Hematopoietic multipotent progenitor cell (in vitro differentiated cells): ENCODE data around the gene TRPV3. TPM values are rescaled to one million over a fixed set of nuclear protein-coding genes. Genes with fewer than 3 reads are reported as not detected.
"Not testable (repeated sequence)": the region's sequence is repeated elsewhere in the genome, so short reads cannot be mapped to it uniquely, and the experiment has no call there.

Source experiments
- DNase-seq, 3 donors: peaks; one replicate each; pipeline ENCODE4 v3.0.0-alpha.2; 2011 to 2015; ENCODE audit warnings: low read depth in 2 of 3, low spot score in 2 of 3
- total RNA-seq: library from RNA; depleted of rRNA; stranded (reverse); fragments of >200 nt; gene quantifications from one replicate; pipeline ENCODE4 v1.2.3, GENCODE V29; 2012

The TRPV3 gene
- total RNA-seq, 1 donor = under 0.01 TPM

- no peak for DNase-seq
These were observed 29.2 kb downstream of the TRPV3 start for GRCh38 chr17:3528403-3528851.

- DNase-seq = no peak
These were observed 29.7 kb downstream of the TRPV3 start for GRCh38 chr17:3527896-3528295.

- DNase-seq = no peak
These were observed 30.1 kb downstream of the TRPV3 start for GRCh38 chr17:3527468-3527867.

GRCh38 chr17:3526971-3527370 lies 30.6 kb downstream of the TRPV3 start:
- DNase-seq = no peak

GRCh38 chr17:3526491-3526890 lies 31.1 kb downstream of the TRPV3 start:
- no peak for DNase-seq

- DNase-seq = no peak
These were observed 33.6 kb downstream of the TRPV3 start for GRCh38 chr17:3524024-3524423.

GRCh38 chr17:3519472-3519871 lies 38.1 kb downstream of the TRPV3 start:
- DNase-seq = not testable (repeated sequence)

- no peak for DNase-seq
These were observed 42.7 kb downstream of the TRPV3 start for GRCh38 chr17:3514873-3515272.

- not testable (repeated sequence) for DNase-seq
These were observed 43.4 kb downstream of the TRPV3 start for GRCh38 chr17:3514167-3514566.

- no peak for DNase-seq
These were observed 44.1 kb downstream of the TRPV3 start for GRCh38 chr17:3513305-3514035.

- no peak for DNase-seq
These were observed 45.0 kb downstream of the TRPV3 start for GRCh38 chr17:3512505-3513171.

GRCh38 chr17:3511852-3512504 lies 45.6 kb downstream of the TRPV3 start:
- DNase-seq = no peak

GRCh38 chr17:3510090-3510489 lies 47.5 kb downstream of the TRPV3 start:
- no peak for DNase-seq

GRCh38 chr17:3507869-3508268 lies 49.7 kb downstream of the TRPV3 start:
- no peak for DNase-seq

- no peak for DNase-seq
These were observed 50.5 kb downstream of the TRPV3 start for GRCh38 chr17:3507071-3507470.

GRCh38 chr17:3506054-3506453 lies 51.6 kb downstream of the TRPV3 start:
- DNase-seq = no peak

- DNase-seq = no peak
These were observed 52.6 kb downstream of the TRPV3 start for GRCh38 chr17:3505008-3505407.

GRCh38 chr17:3503285-3503684 lies 54.3 kb downstream of the TRPV3 start:
- no peak for DNase-seq

- DNase-seq = no peak
These were observed 55.1 kb downstream of the TRPV3 start for GRCh38 chr17:3502466-3502865.

- DNase-seq = no peak
These were observed 56.3 kb downstream of the TRPV3 start for GRCh38 chr17:3501344-3501743.

- DNase-seq = no peak
These were observed 60.5 kb downstream of the TRPV3 start for GRCh38 chr17:3497101-3497500.
